ENCODE results near the gene HOXA11. TPM values are rescaled to one million over a fixed set of nuclear protein-coding genes. Genes with fewer than 3 reads are reported as not detected.
A peak's percentile ranks its signal among the peaks of the same experiment; 100 is the strongest.

Gene HOXA11
- not detected in 2 replicates for total RNA-seq

GRCh38 chr7:27185013-27185853 lies at the start of gene HOXA11:
Gene HOXA11 (minus strand): TSS chr7:27185232. CDS start chr7:27185144, 88 bp downstream.
- intact Hi-C loops (cut with micrococcal nuclease) = loop anchor here (2.0 kb wide), 2 partner anchors 14 kb away; no protein-coding TSS in a partner anchor
- Mint-ChIP-seq H3K4me1 (peaks cover 15% of the 10 kb centered on the region), H3K36me3 (ENCODE audit: low read depth) (peaks cover 8% of the 10 kb centered on the region), H3K9me3 (no peaks in the 10 kb centered on the region), H3K4me3 (peak within 1 kb of the TSS; percentile 63), H3K27me3 (peaks cover 81% of the 10 kb centered on the region), H3K27ac (peak within 1 kb of the TSS; percentile 78)
- no peak for DNase-seq

DNA sequence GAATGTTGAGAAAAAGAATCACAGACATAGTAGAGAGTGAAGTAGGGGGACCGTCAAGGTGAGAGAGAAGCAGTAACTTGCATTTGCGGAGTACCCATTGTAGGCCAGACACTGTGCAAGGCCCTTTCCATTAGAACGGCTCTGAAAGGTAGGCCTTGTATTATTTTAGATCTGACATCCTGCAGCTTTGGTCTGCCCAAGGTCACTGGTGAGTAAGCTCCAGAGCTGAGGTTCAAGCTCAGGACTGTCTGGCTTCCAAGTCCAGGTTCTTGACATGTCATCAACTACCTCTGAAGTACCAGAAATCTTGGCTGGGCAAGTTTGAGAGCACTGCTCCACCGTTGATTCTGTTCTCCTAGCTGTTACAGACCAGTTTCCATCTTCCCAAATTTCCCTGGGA lies 44.4 kb upstream of the HOXA11 start:
- Mint-ChIP-seq H3K27ac (no peak overlapping the region), H3K9me3 (no peaks in the 10 kb centered on the region), H3K4me3 (no peak overlapping the region), H3K27me3 (peaks cover 46% of the 10 kb centered on the region), H3K4me1 (no peaks in the 10 kb centered on the region), H3K36me3 (ENCODE audit: low read depth) (no peaks in the 10 kb centered on the region)
- DNase-seq = no peak
- intact Hi-C loops (cut with micrococcal nuclease) = no loop called here

GRCh38 chr7:27224983-27225934 lies 40.2 kb upstream of the HOXA11 start:
- Mint-ChIP-seq H3K27ac (no peak overlapping the region), H3K27me3 (peaks cover 70% of the 10 kb centered on the region), H3K4me1 (no peaks in the 10 kb centered on the region), H3K4me3 (no peak overlapping the region), H3K9me3 (no peaks in the 10 kb centered on the region), H3K36me3 (ENCODE audit: low read depth) (no peaks in the 10 kb centered on the region)
- no peak for DNase-seq
- intact Hi-C loops (cut with micrococcal nuclease) = no loop called here

GRCh38 chr7:27223941-27224575 lies 39.0 kb upstream of the HOXA11 start:
- Mint-ChIP-seq H3K4me1 (no peaks in the 10 kb centered on the region), H3K36me3 (ENCODE audit: low read depth) (no peaks in the 10 kb centered on the region), H3K27ac (no peak overlapping the region), H3K9me3 (no peaks in the 10 kb centered on the region), H3K27me3 (peaks cover 78% of the 10 kb centered on the region), H3K4me3 (no peak overlapping the region)
- intact Hi-C loops (cut with micrococcal nuclease) = no loop called here
- no peak for DNase-seq

DNA sequence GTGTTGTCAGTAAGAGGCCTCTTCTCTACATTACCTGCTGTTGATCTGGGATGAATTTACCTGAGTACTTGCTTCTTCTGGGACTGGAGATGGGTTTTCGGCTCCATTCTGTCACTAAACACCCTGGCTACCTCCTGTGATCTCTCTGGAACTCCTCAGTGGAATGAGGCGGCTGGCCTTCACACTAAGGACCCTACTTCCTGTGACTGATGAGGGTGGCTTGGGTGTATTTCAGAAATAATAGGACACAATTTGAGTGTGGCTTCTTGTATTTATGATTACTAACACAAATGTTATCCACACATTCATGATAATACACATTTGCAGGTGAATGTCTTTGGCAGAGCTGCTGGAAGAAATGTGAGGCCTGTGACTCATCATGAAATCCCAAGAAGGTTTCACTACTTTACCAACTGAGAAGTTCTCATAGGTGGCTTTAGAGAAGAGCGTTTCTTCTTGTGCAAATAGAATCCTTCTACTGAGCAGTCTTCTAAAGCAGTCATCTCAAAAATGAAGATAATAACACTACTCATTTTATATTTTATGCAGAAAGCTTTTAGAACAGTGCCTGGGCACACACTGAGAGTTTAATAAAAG lies 36.3 kb upstream of the HOXA11 start:
- H3K4me1 Mint-ChIP-seq = no peaks in the 10 kb centered on the region
- DNase-seq = no peak
- no peaks in the 10 kb centered on the region for H3K36me3 Mint-ChIP-seq (ENCODE audit: low read depth)
- no peak overlapping the region for H3K27ac Mint-ChIP-seq
- intact Hi-C loops (cut with micrococcal nuclease) = no loop called here
- no peaks in the 10 kb centered on the region for H3K9me3 Mint-ChIP-seq
- peaks cover 68% of the 10 kb centered on the region for H3K27me3 Mint-ChIP-seq
- no peak overlapping the region for H3K4me3 Mint-ChIP-seq

DNA sequence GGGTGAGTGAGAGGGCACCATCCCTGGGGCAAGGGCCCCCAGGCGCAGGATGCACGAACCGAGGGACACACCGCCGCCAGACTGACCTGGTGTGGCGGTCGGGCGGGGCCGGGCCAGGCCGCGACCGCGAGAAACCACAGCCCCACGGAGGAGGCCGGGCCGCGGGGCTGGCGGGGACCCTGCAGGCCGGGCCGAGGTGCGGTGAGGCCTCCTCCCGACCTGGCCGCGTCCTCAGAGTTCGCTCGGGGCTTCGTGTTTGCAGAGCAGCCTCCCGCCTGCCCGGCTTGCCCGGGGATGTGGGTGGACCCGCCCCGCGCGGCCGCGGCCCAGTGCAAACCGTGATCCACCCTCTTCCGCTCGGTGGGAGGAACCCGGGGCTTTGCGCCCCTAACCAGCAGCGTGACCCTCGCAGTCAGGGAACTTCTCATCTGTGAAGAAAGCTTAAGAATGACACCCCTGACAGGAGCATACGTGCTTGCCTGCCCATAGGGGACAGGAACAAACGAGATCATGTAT lies 35.5 kb upstream of the HOXA11 start:
- H3K9me3 Mint-ChIP-seq = no peaks in the 10 kb centered on the region
- no peaks in the 10 kb centered on the region for H3K4me1 Mint-ChIP-seq
- intact Hi-C loops (cut with micrococcal nuclease) = no loop called here
- no peak overlapping the region for H3K27ac Mint-ChIP-seq
- peaks cover 73% of the 10 kb centered on the region for H3K27me3 Mint-ChIP-seq
- DNase-seq = no peak
- no peak overlapping the region for H3K4me3 Mint-ChIP-seq
- H3K36me3 Mint-ChIP-seq (ENCODE audit: low read depth) = no peaks in the 10 kb centered on the region

DNA sequence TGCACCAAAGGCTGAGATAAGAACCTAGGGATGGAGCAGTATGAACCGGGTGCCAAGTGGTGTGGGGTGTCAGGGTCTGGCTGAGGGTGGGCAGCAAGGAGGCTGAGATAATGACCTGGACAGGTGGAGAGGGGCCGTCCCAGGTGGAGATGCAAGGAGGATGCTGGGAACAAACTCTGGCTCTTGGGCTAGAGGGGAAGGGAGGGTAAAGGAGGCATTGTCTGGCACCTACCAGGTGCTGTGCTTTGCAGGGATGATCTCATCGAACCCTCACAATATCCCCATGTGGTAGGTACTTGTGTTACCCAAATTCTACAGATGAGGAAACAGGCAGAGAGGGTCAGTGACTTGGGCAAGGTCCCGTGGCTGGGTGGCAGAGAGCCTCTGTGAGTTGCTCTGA lies 34.8 kb upstream of the HOXA11 start:
- no peak for DNase-seq
- Mint-ChIP-seq H3K27ac (no peak overlapping the region), H3K9me3 (no peaks in the 10 kb centered on the region), H3K4me1 (no peaks in the 10 kb centered on the region), H3K36me3 (ENCODE audit: low read depth) (no peaks in the 10 kb centered on the region), H3K4me3 (no peak overlapping the region), H3K27me3 (peaks cover 74% of the 10 kb centered on the region)
- intact Hi-C loops (cut with micrococcal nuclease) = no loop called here

GRCh38 chr7:27217951-27218350 lies 32.9 kb upstream of the HOXA11 start:
- H3K4me3 Mint-ChIP-seq = no peak overlapping the region
- intact Hi-C loops (cut with micrococcal nuclease) = no loop called here
- H3K36me3 Mint-ChIP-seq (ENCODE audit: low read depth) = no peaks in the 10 kb centered on the region
- DNase-seq = no peak
- no peak overlapping the region for H3K27ac Mint-ChIP-seq
- no peaks in the 10 kb centered on the region for H3K9me3 Mint-ChIP-seq
- peaks cover 75% of the 10 kb centered on the region for H3K27me3 Mint-ChIP-seq
- H3K4me1 Mint-ChIP-seq = no peaks in the 10 kb centered on the region

- no peak for DNase-seq
- Mint-ChIP-seq H3K36me3 (ENCODE audit: low read depth) (no peaks in the 10 kb centered on the region), H3K4me3 (no peak overlapping the region), H3K27me3 (peaks cover 78% of the 10 kb centered on the region), H3K4me1 (peaks cover 2% of the 10 kb centered on the region), H3K27ac (no peak overlapping the region), H3K9me3 (no peaks in the 10 kb centered on the region)
- intact Hi-C loops (cut with micrococcal nuclease) = no loop called here
Measured at GRCh38 chr7:27215356-27215755, 30.3 kb upstream of the HOXA11 start.

GRCh38 chr7:27214239-27214950 lies 29.4 kb upstream of the HOXA11 start:
- intact Hi-C loops (cut with micrococcal nuclease) = loop anchor here (5.0 kb wide), 1 partner anchor 708 kb away; no protein-coding TSS in a partner anchor
- no peaks in the 10 kb centered on the region for H3K9me3 Mint-ChIP-seq
- no peaks in the 10 kb centered on the region for H3K36me3 Mint-ChIP-seq (ENCODE audit: low read depth)
- H3K27me3 Mint-ChIP-seq = peaks cover 79% of the 10 kb centered on the region
- H3K4me1 Mint-ChIP-seq = peaks cover 4% of the 10 kb centered on the region
- H3K27ac Mint-ChIP-seq = no peak overlapping the region
- DNase-seq = no peak
- H3K4me3 Mint-ChIP-seq = no peak overlapping the region

- Mint-ChIP-seq H3K4me3 (no peak overlapping the region), H3K4me1 (peaks cover 4% of the 10 kb centered on the region), H3K27me3 (peaks cover 81% of the 10 kb centered on the region), H3K36me3 (ENCODE audit: low read depth) (no peaks in the 10 kb centered on the region), H3K27ac (no peak overlapping the region), H3K9me3 (no peaks in the 10 kb centered on the region)
- intact Hi-C loops (cut with micrococcal nuclease) = loop anchor here (5.0 kb wide), 1 partner anchor 709 kb away; no protein-coding TSS in a partner anchor
- no peak for DNase-seq
Measured at GRCh38 chr7:27213433-27214238, 28.6 kb upstream of the HOXA11 start.
